Astrocyte (in vitro differentiated cells and primary cell): ENCODE measurements around the gene ZBTB8B. TPM values are rescaled to one million over a fixed set of nuclear protein-coding genes. Genes with fewer than 3 reads are reported as not detected.

Source experiments
- DNase-seq: peaks from one replicate; pipeline ENCODE4 v3.0.0-alpha.2; 2010; ENCODE audit warnings: low read depth
- FAIRE-seq: peaks from 2 replicates; lab custom pipeline; 2011; peaks lifted over from hg19 to GRCh38; lab: Jason Lieb, UNC
- H2AFZ ChIP-seq: 2 replicates; pipeline ENCODE4 v1.6.0; 2012; ENCODE audit warnings: low read depth, low read length, inconsistent platforms
- H3K27ac ChIP-seq: 2 replicates; pipeline ENCODE4 v1.5.1; 2011; ENCODE audit warnings: low read depth, low read length, inconsistent platforms
- H3K27me3 ChIP-seq: 2 replicates; pipeline ENCODE4 v1.6.0; 2011; ENCODE audit warnings: low read length, inconsistent platforms; ENCODE audit not compliant: insufficient read depth
- H3K36me3 ChIP-seq: 2 replicates; pipeline ENCODE4 v1.5.1; 2011; ENCODE audit warnings: low read length, inconsistent platforms; ENCODE audit not compliant: insufficient read depth
- H3K4me1 ChIP-seq: 2 replicates; pipeline ENCODE4 v1.5.1; 2011; ENCODE audit warnings: low read length, inconsistent platforms; ENCODE audit not compliant: insufficient read depth
- H3K4me2 ChIP-seq: 2 replicates; pipeline ENCODE4 v1.6.0; 2012; ENCODE audit warnings: low read length, inconsistent platforms
- H3K4me3 ChIP-seq: 2 replicates; pipeline ENCODE4 v1.5.1; 2011; ENCODE audit warnings: low read depth, mild to moderate bottlenecking, low read length, inconsistent platforms; ENCODE audit not compliant: insufficient read depth
- H3K79me2 ChIP-seq: 2 replicates; pipeline ENCODE4 v1.6.0; 2012; ENCODE audit warnings: mild to moderate bottlenecking, low read length, inconsistent platforms; ENCODE audit not compliant: insufficient read depth
- H3K9ac ChIP-seq: 2 replicates; pipeline ENCODE4 v1.6.0; 2012; ENCODE audit warnings: mild to moderate bottlenecking, low read length, inconsistent platforms
- H3K9me3 ChIP-seq: 2 replicates; pipeline ENCODE4 v1.5.1; 2012; ENCODE audit warnings: low read depth, mild to moderate bottlenecking, low read length, inconsistent platforms; ENCODE audit not compliant: insufficient read depth
- H4K20me1 ChIP-seq: 2 replicates; pipeline ENCODE4 v1.6.0; 2012; ENCODE audit warnings: low read length, inconsistent platforms; ENCODE audit not compliant: insufficient read depth
- H3K27ac Mint-ChIP-seq: one replicate; pipeline ENCODE4 v1.8.0; 2021; ENCODE audit warnings: mild to moderate bottlenecking, mixed read lengths; ENCODE audit not compliant: unreplicated experiment
- H3K27me3 Mint-ChIP-seq: one replicate; pipeline ENCODE4 v1.8.0; 2021; ENCODE audit warnings: low read depth, mixed read lengths; ENCODE audit not compliant: unreplicated experiment
- H3K36me3 Mint-ChIP-seq: one replicate; pipeline ENCODE4 v1.8.0; 2021; ENCODE audit warnings: low read depth, mixed read lengths; ENCODE audit not compliant: unreplicated experiment
- H3K4me1 Mint-ChIP-seq: one replicate; pipeline ENCODE4 v1.8.0; 2021; ENCODE audit warnings: low read depth, mixed read lengths; ENCODE audit not compliant: unreplicated experiment
- H3K4me3 Mint-ChIP-seq: one replicate; pipeline ENCODE4 v1.8.0; 2021; ENCODE audit warnings: mild to moderate bottlenecking, moderate library complexity, mixed read lengths; ENCODE audit not compliant: unreplicated experiment
- H3K9me3 Mint-ChIP-seq: one replicate; pipeline ENCODE4 v1.8.0; 2021; ENCODE audit warnings: mild to moderate bottlenecking, mixed read lengths; ENCODE audit not compliant: unreplicated experiment
- EZH2 ChIP-seq: IDR thresholded peaks from 2 replicates; pipeline ENCODE4 v1.6.1; 2012; ENCODE audit warnings: mild to moderate bottlenecking, low read length, inconsistent platforms; ENCODE audit not compliant: insufficient read depth
- total RNA-seq: library from RNA; stranded (reverse); gene quantifications from 2 replicates; pipeline ENCODE4 v1.2.1, GENCODE V29; 2021
- TF ChIP-seq, protein P1 (sequence below): IDR thresholded peaks from 2 replicates; pipeline ENCODE4 v1.5.1; 2011; ENCODE audit warnings: low read depth, mild to moderate bottlenecking, inconsistent platforms, low read length, moderate library complexity; ENCODE audit not compliant: insufficient read depth

ZBTB8B gene
- total RNA-seq, 1 donor from 2014 or later, result 0.18 TPM

- no peaks in the 10 kb centered on the region for H3K27me3 Mint-ChIP-seq
- peaks cover 1% of the 10 kb centered on the region for H3K9me3 Mint-ChIP-seq
- Histone ChIP-seq H3K4me3 (no peak overlapping the region), H3K9ac (no peak overlapping the region), H3K79me2 (no peaks in the 10 kb centered on the region), H3K36me3 (no peaks in the 10 kb centered on the region), H4K20me1 (no peaks in the 10 kb centered on the region), H2AFZ (no peak overlapping the region), H3K27me3 (no peaks in the 10 kb centered on the region), H3K4me2 (no peak overlapping the region), H3K27ac (no peak overlapping the region), H3K9me3 (no peaks in the 10 kb centered on the region), H3K4me1 (no peaks in the 10 kb centered on the region)
- no peak for FAIRE-seq
- H3K27ac Mint-ChIP-seq, result no peak overlapping the region
- TF ChIP-seq, protein P1, sequence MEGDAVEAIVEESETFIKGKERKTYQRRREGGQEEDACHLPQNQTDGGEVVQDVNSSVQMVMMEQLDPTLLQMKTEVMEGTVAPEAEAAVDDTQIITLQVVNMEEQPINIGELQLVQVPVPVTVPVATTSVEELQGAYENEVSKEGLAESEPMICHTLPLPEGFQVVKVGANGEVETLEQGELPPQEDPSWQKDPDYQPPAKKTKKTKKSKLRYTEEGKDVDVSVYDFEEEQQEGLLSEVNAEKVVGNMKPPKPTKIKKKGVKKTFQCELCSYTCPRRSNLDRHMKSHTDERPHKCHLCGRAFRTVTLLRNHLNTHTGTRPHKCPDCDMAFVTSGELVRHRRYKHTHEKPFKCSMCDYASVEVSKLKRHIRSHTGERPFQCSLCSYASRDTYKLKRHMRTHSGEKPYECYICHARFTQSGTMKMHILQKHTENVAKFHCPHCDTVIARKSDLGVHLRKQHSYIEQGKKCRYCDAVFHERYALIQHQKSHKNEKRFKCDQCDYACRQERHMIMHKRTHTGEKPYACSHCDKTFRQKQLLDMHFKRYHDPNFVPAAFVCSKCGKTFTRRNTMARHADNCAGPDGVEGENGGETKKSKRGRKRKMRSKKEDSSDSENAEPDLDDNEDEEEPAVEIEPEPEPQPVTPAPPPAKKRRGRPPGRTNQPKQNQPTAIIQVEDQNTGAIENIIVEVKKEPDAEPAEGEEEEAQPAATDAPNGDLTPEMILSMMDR, result no peak
- no peak for TF ChIP-seq EZH2
- no peak overlapping the region for H3K4me3 Mint-ChIP-seq
- H3K4me1 Mint-ChIP-seq, result peaks cover 2% of the 10 kb centered on the region
- DNase-seq, result no peak
- H3K36me3 Mint-ChIP-seq, result no peaks in the 10 kb centered on the region
These were observed 45.1 kb downstream of the ZBTB8B start for GRCh38 chr1:32509939-32510338.

Other genes with a start within 250 kb of the ZBTB8B start
- 16.7 and 17.3 TPM in 2 replicates for gene TMEM234, start 242.7 kb upstream of the ZBTB8B start, total RNA-seq
- gene EIF3I, start 242.7 kb upstream of the ZBTB8B start, total RNA-seq, result 173 and 184 TPM in 2 replicates
- gene FAM167B, start 217.8 kb upstream of the ZBTB8B start, total RNA-seq, result 0.64 and 0.75 TPM in 2 replicates
- 0.30 TPM in 1 of 2 replicates, not detected in the other for gene LCK, start 213.8 kb upstream of the ZBTB8B start, total RNA-seq
- gene HDAC1, start 173.0 kb upstream of the ZBTB8B start, total RNA-seq, result 94.1 and 99.6 TPM in 2 replicates
- 185 and 213 TPM in 2 replicates for gene MARCKSL1, start 128.8 kb upstream of the ZBTB8B start, total RNA-seq
- 3.5 and 4.2 TPM in 2 replicates for gene FAM229A, start 102.6 kb upstream of the ZBTB8B start, total RNA-seq
- 0.32 and 0.87 TPM in 2 replicates for gene TSSK3, start 102.5 kb upstream of the ZBTB8B start, total RNA-seq
- 71.9 and 73.1 TPM in 2 replicates for gene BSDC1, start 70.6 kb upstream of the ZBTB8B start, total RNA-seq
- 5.2 and 5.6 TPM in 2 replicates for gene ZBTB8A, start 74.4 kb downstream of the ZBTB8B start, total RNA-seq
- 60.4 and 66.1 TPM in 2 replicates for gene ZBTB8OS, start 185.5 kb downstream of the ZBTB8B start, total RNA-seq
- gene RBBP4, start 186.1 kb downstream of the ZBTB8B start, total RNA-seq, result 171 and 186 TPM in 2 replicates
- 20.6 and 23.7 TPM in 2 replicates for gene SYNC, start 237.7 kb downstream of the ZBTB8B start, total RNA-seq